Stimulated activated CD8-positive, alpha-beta memory T cell treated with anti-CD3 and anti-CD28 coated beads, Interleukin-2, amount 100 ng/mL, for 1 hour (primary cell): Measurements from ENCODE around the gene PSMA6.
"Not testable (repeated sequence)": the region's sequence is repeated elsewhere in the genome, so short reads cannot be mapped to it uniquely, and the experiment has no call there.

Source experiments
- DNase-seq, 2 donors: peaks; one replicate each; pipeline ENCODE4 v3.0.0-alpha.2; 2020; ENCODE audit warnings: low read depth in 2 of 2

The PSMA6 gene

GRCh38 chr14:35285168-35286002 is 6.8 kb upstream of the PSMA6 start:
- no peak for DNase-seq

- no peak for DNase-seq
These were observed 6.1 kb upstream of the PSMA6 start for GRCh38 chr14:35286003-35286600.

GRCh38 chr14:35286707-35287106 is 5.5 kb upstream of the PSMA6 start:
- DNase-seq, result no peak

GRCh38 chr14:35287431-35288013 is 4.7 kb upstream of the PSMA6 start:
- DNase-seq, result no peak

GRCh38 chr14:35289623-35290022 is 2.6 kb upstream of the PSMA6 start:
- no peak for DNase-seq

GRCh38 chr14:35292770-35293561 is 784 bp downstream of the PSMA6 start:
- no peak for DNase-seq

GRCh38 chr14:35295845-35296161 is 3.6 kb downstream of the PSMA6 start:
- no peak for DNase-seq

- no peak for DNase-seq
These were observed 4.4 kb downstream of the PSMA6 start for GRCh38 chr14:35296545-35296944.

GRCh38 chr14:35297706-35298105 is 5.5 kb downstream of the PSMA6 start:
- DNase-seq, result no peak

GRCh38 chr14:35298351-35298750 is 6.2 kb downstream of the PSMA6 start:
- DNase-seq, result no peak

GRCh38 chr14:35299708-35300107 is 7.5 kb downstream of the PSMA6 start:
- no peak for DNase-seq

- no peak for DNase-seq
These were observed 8.0 kb downstream of the PSMA6 start for GRCh38 chr14:35300228-35300627.

- not testable (repeated sequence) for DNase-seq
These were observed 9.2 kb downstream of the PSMA6 start for GRCh38 chr14:35301334-35301733.

GRCh38 chr14:35301735-35302528 is 9.8 kb downstream of the PSMA6 start:
- DNase-seq, result no peak

- no peak for DNase-seq
These were observed 11.2 kb downstream of the PSMA6 start for GRCh38 chr14:35303149-35303935.

GRCh38 chr14:35304812-35305462 is 12.8 kb downstream of the PSMA6 start:
- DNase-seq, result no peak

GRCh38 chr14:35305633-35306032 is 13.5 kb downstream of the PSMA6 start:
- no peak for DNase-seq

- DNase-seq, result no peak
These were observed 13.9 kb downstream of the PSMA6 start for GRCh38 chr14:35306114-35306513.

GRCh38 chr14:35317820-35318219 is 25.6 kb downstream of the PSMA6 start:
- DNase-seq, result no peak

- DNase-seq, result no peak
These were observed 27.3 kb downstream of the PSMA6 start for GRCh38 chr14:35319509-35319908.
